ENCODE results near the gene MAGEF1. TPM values are rescaled to one million over a fixed set of nuclear protein-coding genes. Genes with fewer than 3 reads are reported as not detected.
A peak's percentile ranks its signal among the peaks of the same experiment; 100 is the strongest.

Gene MAGEF1
- total RNA-seq, 4 donors from 2014 or later = 48.8 to 70.8 (median 63.5) TPM

DNA sequence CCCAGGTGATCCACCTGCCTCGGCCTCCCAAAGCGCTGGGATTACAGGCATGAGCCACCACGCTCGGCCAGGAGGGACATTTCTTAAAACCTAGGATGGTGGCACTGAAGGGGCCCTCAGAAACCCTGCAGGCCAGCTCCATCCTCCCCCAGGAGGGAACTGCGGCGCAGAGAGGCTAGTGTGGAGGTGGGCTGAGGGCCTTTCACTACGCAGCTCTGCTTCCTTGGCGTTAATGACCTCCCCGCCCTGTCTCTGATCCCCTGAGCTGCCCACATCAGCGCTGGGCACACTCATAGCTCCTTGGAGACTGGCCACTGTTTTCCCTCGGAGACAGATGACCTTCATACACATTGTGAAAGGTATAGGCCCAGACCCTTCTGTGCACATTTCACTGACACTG, 46.2 kb upstream of the MAGEF1 start:
- DNase-seq = no peak
- no peaks in the 10 kb centered on the region for H3K4me1 ChIP-seq
- intact Hi-C loops (cut with DNase I) = no loop called here
- no peaks in the 10 kb centered on the region for H3K27me3 ChIP-seq
- no peaks in the 10 kb centered on the region for H3K36me3 ChIP-seq
- no peak overlapping the region for H3K4me3 ChIP-seq (replicated peaks in 1 of 3)
- H3K9me3 ChIP-seq = no peaks in the 10 kb centered on the region
- H3K27ac ChIP-seq = no peak overlapping the region
- TF ChIP-seq, protein P1, sequence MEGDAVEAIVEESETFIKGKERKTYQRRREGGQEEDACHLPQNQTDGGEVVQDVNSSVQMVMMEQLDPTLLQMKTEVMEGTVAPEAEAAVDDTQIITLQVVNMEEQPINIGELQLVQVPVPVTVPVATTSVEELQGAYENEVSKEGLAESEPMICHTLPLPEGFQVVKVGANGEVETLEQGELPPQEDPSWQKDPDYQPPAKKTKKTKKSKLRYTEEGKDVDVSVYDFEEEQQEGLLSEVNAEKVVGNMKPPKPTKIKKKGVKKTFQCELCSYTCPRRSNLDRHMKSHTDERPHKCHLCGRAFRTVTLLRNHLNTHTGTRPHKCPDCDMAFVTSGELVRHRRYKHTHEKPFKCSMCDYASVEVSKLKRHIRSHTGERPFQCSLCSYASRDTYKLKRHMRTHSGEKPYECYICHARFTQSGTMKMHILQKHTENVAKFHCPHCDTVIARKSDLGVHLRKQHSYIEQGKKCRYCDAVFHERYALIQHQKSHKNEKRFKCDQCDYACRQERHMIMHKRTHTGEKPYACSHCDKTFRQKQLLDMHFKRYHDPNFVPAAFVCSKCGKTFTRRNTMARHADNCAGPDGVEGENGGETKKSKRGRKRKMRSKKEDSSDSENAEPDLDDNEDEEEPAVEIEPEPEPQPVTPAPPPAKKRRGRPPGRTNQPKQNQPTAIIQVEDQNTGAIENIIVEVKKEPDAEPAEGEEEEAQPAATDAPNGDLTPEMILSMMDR (IDR thresholded peaks at IDR 0.05) = no peak
- no peak for TF ChIP-seq POLR2A (IDR thresholded peaks at IDR 0.05)
- WGBS, 2 donors = 95 to 96% methylated on average over 9 to 10 of the region's 11 CpGs

DNA sequence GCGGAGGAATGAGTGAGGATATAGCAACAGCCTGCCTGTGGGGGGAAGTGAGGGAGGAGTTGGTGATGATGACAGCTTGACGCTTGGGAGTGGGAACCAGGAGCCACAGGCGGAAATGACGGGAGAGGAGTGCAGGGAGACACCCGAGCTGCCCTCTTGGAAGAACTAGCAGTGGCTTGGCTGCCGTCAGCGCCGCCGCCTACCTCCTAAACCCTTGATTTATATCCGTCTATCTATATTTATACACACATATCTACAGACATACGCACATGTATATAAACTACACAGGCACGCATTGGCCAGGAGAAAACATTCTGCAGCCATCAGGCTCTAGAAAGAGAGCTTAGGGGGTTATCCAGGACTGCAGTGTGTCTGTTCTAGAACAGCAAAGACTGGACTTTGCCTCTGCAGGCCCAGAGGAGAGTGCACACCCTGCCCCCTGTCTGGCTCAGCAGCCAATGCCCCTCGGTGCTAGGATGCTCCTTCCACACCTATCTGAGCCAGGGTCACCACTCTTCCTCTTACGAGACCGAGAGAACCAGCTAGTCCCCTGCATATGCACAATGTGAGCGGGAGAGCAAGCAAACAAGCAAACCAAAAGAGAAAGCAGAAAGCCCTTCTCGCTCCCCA, 45.3 kb upstream of the MAGEF1 start:
- intact Hi-C loops (cut with DNase I) = no loop called here
- WGBS, 2 donors = 68 to 72% methylated on average over 17 of the region's 17 CpGs
- no peak overlapping the region for H3K4me3 ChIP-seq (replicated peaks in 1 of 3)
- H3K36me3 ChIP-seq = no peaks in the 10 kb centered on the region
- H3K27me3 ChIP-seq = no peaks in the 10 kb centered on the region
- TF ChIP-seq, protein P1 (IDR thresholded peaks at IDR 0.05) = no peak
- TF ChIP-seq POLR2A (IDR thresholded peaks at IDR 0.05) = no peak
- no peaks in the 10 kb centered on the region for H3K4me1 ChIP-seq
- no peak overlapping the region for H3K27ac ChIP-seq
- no peaks in the 10 kb centered on the region for H3K9me3 ChIP-seq
- DNase-seq = peak; percentile 8 to 11

DNA sequence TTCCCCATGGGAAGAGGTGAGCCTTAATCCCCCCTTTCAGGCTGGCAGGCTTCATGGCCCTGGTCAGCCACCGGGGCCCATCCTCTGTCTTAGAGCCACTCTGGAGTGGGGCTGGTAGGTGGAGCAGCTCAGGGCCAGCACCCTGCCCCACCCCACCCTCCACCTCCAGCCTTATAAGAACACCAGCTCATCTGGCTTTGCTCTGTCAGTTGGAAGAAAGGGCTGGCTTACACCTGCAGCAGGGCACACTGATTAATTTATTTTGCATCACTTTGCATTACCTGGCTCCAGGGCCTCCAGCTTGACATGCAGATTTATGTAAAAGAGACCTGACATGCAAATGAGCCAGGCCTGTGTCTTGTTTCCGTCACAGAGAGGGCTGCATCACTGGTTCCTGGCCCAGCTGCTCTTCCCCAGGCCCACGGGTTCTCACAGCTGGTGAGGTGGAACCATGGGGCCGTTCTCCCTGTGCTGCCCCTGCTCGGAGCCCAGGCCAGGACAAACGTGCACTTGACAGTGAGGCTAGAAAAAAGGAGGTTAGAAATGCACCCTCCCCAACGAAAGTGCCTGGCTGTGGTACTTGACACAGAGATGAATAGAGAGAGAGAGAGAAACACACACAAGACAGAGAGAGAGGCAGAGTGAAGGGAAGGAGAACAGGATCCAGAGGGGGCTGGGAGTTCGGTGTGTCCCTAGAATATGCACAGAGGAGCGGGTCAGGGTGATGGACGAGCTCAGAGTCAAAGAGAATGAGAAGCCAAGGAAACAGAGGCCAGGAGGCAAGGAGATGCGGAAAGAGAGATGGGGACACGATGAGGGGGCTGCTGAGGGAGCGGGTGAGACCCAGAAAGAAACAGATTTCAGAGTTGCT, 44.5 kb upstream of the MAGEF1 start:
- no peak overlapping the region for H3K27ac ChIP-seq
- no peak overlapping the region for H3K4me3 ChIP-seq (replicated peaks in 1 of 3)
- no peak for TF ChIP-seq POLR2A (IDR thresholded peaks at IDR 0.05)
- TF ChIP-seq, protein P1 (IDR thresholded peaks at IDR 0.05) = no peak
- H3K27me3 ChIP-seq = no peaks in the 10 kb centered on the region
- H3K4me1 ChIP-seq = no peaks in the 10 kb centered on the region
- intact Hi-C loops (cut with DNase I) = no loop called here
- no peaks in the 10 kb centered on the region for H3K36me3 ChIP-seq
- 45 to 51% methylated on average over 13 of the region's 13 CpGs for WGBS, 2 donors
- H3K9me3 ChIP-seq = no peaks in the 10 kb centered on the region
- DNase-seq = no peak

DNA sequence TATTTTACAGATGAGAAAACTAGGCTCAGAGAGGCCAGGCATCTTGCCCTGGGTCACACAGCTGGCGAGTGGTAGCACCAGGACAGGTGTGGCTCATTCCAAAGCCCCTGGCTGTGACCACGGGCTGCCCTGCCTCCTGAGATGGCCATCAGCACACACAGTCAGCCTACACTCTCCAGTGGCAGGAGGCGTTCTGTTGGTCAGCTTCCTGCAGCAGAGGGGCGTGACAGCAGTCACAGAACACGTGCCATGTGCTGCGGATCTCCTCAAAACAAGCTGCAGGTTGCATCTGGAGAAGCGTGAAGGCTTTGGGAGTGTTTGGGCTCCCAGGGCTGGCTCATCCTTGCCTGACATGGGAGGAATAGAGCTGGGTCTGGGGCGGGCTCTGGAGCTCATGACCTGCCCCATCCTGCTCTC, 43.5 kb upstream of the MAGEF1 start:
- no peaks in the 10 kb centered on the region for H3K4me1 ChIP-seq
- intact Hi-C loops (cut with DNase I) = no loop called here
- H3K4me3 ChIP-seq (replicated peaks in 1 of 3) = no peak overlapping the region
- no peak overlapping the region for H3K27ac ChIP-seq
- H3K36me3 ChIP-seq = no peaks in the 10 kb centered on the region
- TF ChIP-seq, protein P1 (IDR thresholded peaks at IDR 0.05) = no peak
- no peak for TF ChIP-seq POLR2A (IDR thresholded peaks at IDR 0.05)
- no peak for DNase-seq
- H3K9me3 ChIP-seq = no peaks in the 10 kb centered on the region
- H3K27me3 ChIP-seq = no peaks in the 10 kb centered on the region
- WGBS, 2 donors = 70 to 83% methylated on average over 4 to 7 of the region's 8 CpGs

DNA sequence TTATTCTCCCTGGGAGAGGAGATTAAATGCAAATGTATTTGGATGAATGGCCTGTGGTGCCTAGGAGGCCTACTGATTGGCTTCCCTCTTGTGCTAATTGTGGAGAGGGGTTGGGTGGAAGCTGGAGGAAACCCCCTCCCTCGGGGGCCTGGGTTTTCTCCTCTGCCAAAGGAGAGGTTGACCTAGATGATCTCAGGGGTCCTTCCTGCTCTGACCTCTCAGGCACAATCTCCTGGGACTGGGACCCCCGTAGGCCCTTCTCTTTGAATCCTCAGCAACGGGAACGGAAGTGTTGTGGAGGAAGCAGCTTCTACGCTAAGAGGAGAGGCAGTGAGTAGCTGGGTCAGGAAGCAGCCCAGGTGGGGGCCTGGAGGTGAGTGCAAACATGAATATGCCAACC, 40.5 kb upstream of the MAGEF1 start:
- H3K9me3 ChIP-seq = no peaks in the 10 kb centered on the region
- WGBS, 2 donors = 82 to 97% methylated on average over 4 to 5 of the region's 5 CpGs
- H3K27ac ChIP-seq = no peak overlapping the region
- DNase-seq = no peak
- no peaks in the 10 kb centered on the region for H3K4me1 ChIP-seq
- no peaks in the 10 kb centered on the region for H3K36me3 ChIP-seq
- intact Hi-C loops (cut with DNase I) = no loop called here
- no peak overlapping the region for H3K4me3 ChIP-seq (replicated peaks in 1 of 3)
- H3K27me3 ChIP-seq = no peaks in the 10 kb centered on the region
- no peak for TF ChIP-seq POLR2A (IDR thresholded peaks at IDR 0.05)
- TF ChIP-seq, protein P1 (IDR thresholded peaks at IDR 0.05) = no peak
